H1 (cell line): ENCODE results near the gene GPR31. TPM values are rescaled to one million over a fixed set of nuclear protein-coding genes. Genes with fewer than 3 reads are reported as not detected.
"Not testable (repeated sequence)": the region's sequence is repeated elsewhere in the genome, so short reads cannot be mapped to it uniquely, and the experiment has no call there.

Source experiments
- CTCF ChIA-PET: fragments of 300-600 bp; sonication (Branson Sonifier 250); formaldehyde crosslinking; loops from one replicate; lab custom pipeline; 2021; ENCODE audit not compliant: partially characterized antibody; lab: Charles Lee
- POLR2A ChIA-PET: fragments of 300-600 bp; sonication (Branson Sonifier 250); formaldehyde crosslinking; loops from one replicate; lab custom pipeline; 2021; ENCODE audit warnings: inconsistent platforms; ENCODE audit not compliant: partially characterized antibody; lab: Charles Lee
- DNase-seq, 2 experiments: peaks; one replicate each; pipeline versions ENCODE4 v3.0.0 to v3.0.0-alpha.2; 2010 to 2022; ENCODE audit warnings: low spot score in 2 of 2, low read depth in 1 of 2, mixed read lengths in 1 of 2
- FAIRE-seq: peaks from 2 replicates; lab custom pipeline; 2011; peaks lifted over from hg19 to GRCh38; lab: Jason Lieb, UNC
- H2AFZ ChIP-seq: 2 replicates; pipeline ENCODE4 v1.8.1; 2012; ENCODE audit warnings: low read length, inconsistent platforms
- H2AK5ac ChIP-seq: 2 replicates; pipeline ENCODE4 v1.6.1; 2013; ENCODE audit warnings: low read depth, low read length
- H2BK120ac ChIP-seq: replicated peaks from 2 replicates; pipeline ENCODE3; 2013; ENCODE audit warnings: low read depth, low read length, inconsistent platforms
- H2BK12ac ChIP-seq: 2 replicates; pipeline ENCODE4 v1.6.1; 2013; ENCODE audit warnings: low read depth, low read length
- H2BK15ac ChIP-seq: 2 replicates; pipeline ENCODE4 v1.6.1; 2013; ENCODE audit warnings: low read length
- H2BK20ac ChIP-seq: 2 replicates; pipeline ENCODE4 v1.6.1; 2013; ENCODE audit warnings: low read length
- H2BK5ac ChIP-seq: 2 replicates; pipeline ENCODE4 v1.6.1; 2013; ENCODE audit warnings: low read depth, low read length
- H3K14ac ChIP-seq: 2 replicates; pipeline ENCODE4 v1.6.1; 2013; ENCODE audit warnings: inconsistent platforms; ENCODE audit not compliant: insufficient read length
- H3K18ac ChIP-seq: 2 replicates; pipeline ENCODE4 v1.6.1; 2013; ENCODE audit warnings: low read length; ENCODE audit errors: extremely low read depth
- H3K23ac ChIP-seq: 2 replicates; pipeline ENCODE4 v1.6.1; 2013; ENCODE audit warnings: inconsistent platforms; ENCODE audit not compliant: insufficient read length
- H3K23me2 ChIP-seq: 2 replicates; pipeline ENCODE4 v1.6.1; 2013; ENCODE audit warnings: low read depth, low read length
- H3K27ac ChIP-seq: 2 replicates; pipeline ENCODE4 v1.6.1; 2011; ENCODE audit warnings: low read depth, low read length, inconsistent platforms
- H3K27me3 ChIP-seq, 4 experiments: replicated peaks in 1 of 4; 1 replicate in 1 of 4; 2 replicates in 3 of 4; pipeline versions ENCODE4 v1.6.1 to v1.8.1; 2011 to 2013; ENCODE audit warnings: low read length in 3 of 4, mild to moderate bottlenecking in 3 of 4, inconsistent platforms in 2 of 4, mixed read lengths in 2 of 4, moderate library complexity in 1 of 4; ENCODE audit not compliant: control insufficient read depth in 3 of 4, insufficient read depth in 3 of 4; ENCODE audit errors: extremely low read depth in 1 of 4
- H3K36me3 ChIP-seq, 4 experiments: 2 replicates each; pipeline versions ENCODE4 v1.6.1 to v1.8.1; 2011 to 2013; ENCODE audit warnings: mild to moderate bottlenecking in 4 of 4, low read length in 3 of 4, moderate library complexity in 2 of 4, control low read depth in 1 of 4, inconsistent platforms in 1 of 4; ENCODE audit not compliant: insufficient read depth in 4 of 4, control insufficient read depth in 2 of 4
- H3K4ac ChIP-seq: replicated peaks from 2 replicates; pipeline ENCODE3; 2013; ENCODE audit warnings: low read length, low read depth, mixed read lengths, inconsistent platforms; ENCODE audit not compliant: insufficient read length
- H3K4me1 ChIP-seq, 4 experiments: replicated peaks in 1 of 4; 1 replicate in 1 of 4; 2 replicates in 3 of 4; pipeline versions ENCODE4 v1.6.1 to v1.8.1; 2011 to 2013; ENCODE audit warnings: low read length in 3 of 4, inconsistent platforms in 2 of 4, mixed read lengths in 1 of 4; ENCODE audit not compliant: insufficient read depth in 4 of 4, control insufficient read depth in 3 of 4
- H3K4me2 ChIP-seq, 2 experiments: 2 replicates each; pipeline versions ENCODE4 v1.6.1 to v1.8.1; 2011 to 2013; ENCODE audit warnings: low read depth in 2 of 2, low read length in 2 of 2, control low read depth in 1 of 2, inconsistent platforms in 1 of 2, mild to moderate bottlenecking in 1 of 2; ENCODE audit not compliant: insufficient read depth in 1 of 2
- H3K4me3 ChIP-seq, 4 experiments: fragments of 200-600, 300-600 bp in 1 of 4; sonication (generic), shearing (Covaris generic), sonication (Bioruptor Twin) in 1 of 4; 2 replicates each; pipeline versions ENCODE4 v1.5.1 to v1.8.1; 2011 to 2016; ENCODE audit warnings: low read length in 4 of 4, low read depth in 3 of 4, control low read depth in 2 of 4, inconsistent platforms in 2 of 4, mild to moderate bottlenecking in 2 of 4, mixed read lengths in 1 of 4, moderate library complexity in 1 of 4; ENCODE audit not compliant: insufficient read depth in 2 of 4; ENCODE audit errors: extremely low read depth in 1 of 4
- H3K56ac ChIP-seq: replicated peaks from 2 replicates; pipeline ENCODE3; 2013; ENCODE audit warnings: low read depth, mild to moderate bottlenecking, mixed read lengths, low read length, inconsistent platforms; ENCODE audit not compliant: insufficient read length
- H3K79me1 ChIP-seq: 2 replicates; pipeline ENCODE4 v1.6.1; 2013; ENCODE audit warnings: low read depth, low read length, control low read depth
- H3K79me2 ChIP-seq, 2 experiments: 2 replicates each; pipeline versions ENCODE4 v1.6.1 to v1.8.1; 2012 to 2013; ENCODE audit warnings: low read length in 2 of 2, mild to moderate bottlenecking in 2 of 2, inconsistent platforms in 1 of 2; ENCODE audit not compliant: insufficient read depth in 2 of 2, control insufficient read depth in 1 of 2
- H3K9ac ChIP-seq, 4 experiments: replicated peaks in 1 of 4; 1 replicate in 1 of 4; 2 replicates in 3 of 4; pipeline versions ENCODE4 v1.6.1 to v1.8.1; 2011 to 2013; ENCODE audit warnings: low read depth in 3 of 4, low read length in 3 of 4, control low read depth in 2 of 4, mild to moderate bottlenecking in 2 of 4, moderate library complexity in 2 of 4, inconsistent platforms in 1 of 4; ENCODE audit errors: extremely low read depth in 1 of 4
- H3K9me3 ChIP-seq, 2 experiments: 2 replicates each; pipeline versions ENCODE4 v1.6.1 to v1.8.1; 2012 to 2013; ENCODE audit warnings: mild to moderate bottlenecking in 2 of 2, moderate library complexity in 2 of 2, control low read depth in 1 of 2, inconsistent platforms in 1 of 2, low read depth in 1 of 2, low read length in 1 of 2, mixed read lengths in 1 of 2; ENCODE audit not compliant: insufficient read depth in 2 of 2
- H4K20me1 ChIP-seq, 2 experiments: replicated peaks in 1 of 2; 2 replicates each; pipeline versions ENCODE3 to v1.8.1; 2011 to 2013; ENCODE audit warnings: inconsistent platforms in 2 of 2, low read length in 2 of 2, mild to moderate bottlenecking in 1 of 2; ENCODE audit not compliant: insufficient read depth in 2 of 2, control insufficient read depth in 1 of 2
- H4K5ac ChIP-seq: 2 replicates; pipeline ENCODE4 v1.6.1; 2013; ENCODE audit warnings: low read length, low read depth, mixed read lengths, inconsistent platforms; ENCODE audit not compliant: insufficient read length
- H4K8ac ChIP-seq: 2 replicates; pipeline ENCODE4 v1.8.0; 2013; ENCODE audit warnings: mild to moderate bottlenecking, moderate library complexity, low read length, inconsistent platforms; ENCODE audit not compliant: insufficient read depth; ENCODE audit errors: extremely low read depth
- H4K91ac ChIP-seq: replicated peaks from 2 replicates; pipeline ENCODE3; 2013; ENCODE audit warnings: low read length, mixed read lengths, inconsistent platforms; ENCODE audit not compliant: insufficient read length
- WGBS, 2 experiments: shearing (Covaris generic) in 1 of 2; methylation state at CpG; one replicate each; pipeline versions ENCODE4 v1.1.6 to v1.1.7; 2013 to 2015; ENCODE audit warnings: low lambda C conversion rate in 2 of 2, mixed read lengths in 2 of 2, inconsistent platforms in 1 of 2, low coverage in 1 of 2, missing lambda C conversion rate in 1 of 2; ENCODE audit not compliant: insufficient replicate concordance in 2 of 2, insufficient coverage in 1 of 2, insufficient read length in 1 of 2; ENCODE audit errors: extremely low coverage in 1 of 2, missing lambda C conversion rate in 1 of 2; 5-methylcytosine and 5-hydroxymethylcytosine counted together
- polyA plus RNA-seq, 7 experiments: library from polyadenylated mRNA; depleted of rRNA in 3 of 7; stranded (reverse) in 5 of 7; unstranded in 2 of 7; fragments of >200 nt in 5 of 7; fragments of 200-250 nt in 2 of 7; gene quantifications; 1 replicate in 5 of 7; 2 replicates in 1 of 7; 4 replicates in 1 of 7; pipeline versions ENCODE4 v1.2.1 to v1.2.3, GENCODE V29; 2011 to 2013; ENCODE audit warnings: missing spikeins in 2 of 7, mixed read lengths in 2 of 7
- total RNA-seq: library from RNA; stranded (reverse); fragmentation: NEBNext Ultra II Directional; extraction: Animal tissue kit (Norgen Biotek cat#: 25700); gene quantifications from 2 replicates; pipeline ENCODE4 v1.2.1, GENCODE V29; 2021

Gene GPR31
- total and polyA plus RNA-seq, 2 of the 8 experiments (the other 6 are each of a cell fraction or from before 2014, with no cell fraction given), result not detected

DNA sequence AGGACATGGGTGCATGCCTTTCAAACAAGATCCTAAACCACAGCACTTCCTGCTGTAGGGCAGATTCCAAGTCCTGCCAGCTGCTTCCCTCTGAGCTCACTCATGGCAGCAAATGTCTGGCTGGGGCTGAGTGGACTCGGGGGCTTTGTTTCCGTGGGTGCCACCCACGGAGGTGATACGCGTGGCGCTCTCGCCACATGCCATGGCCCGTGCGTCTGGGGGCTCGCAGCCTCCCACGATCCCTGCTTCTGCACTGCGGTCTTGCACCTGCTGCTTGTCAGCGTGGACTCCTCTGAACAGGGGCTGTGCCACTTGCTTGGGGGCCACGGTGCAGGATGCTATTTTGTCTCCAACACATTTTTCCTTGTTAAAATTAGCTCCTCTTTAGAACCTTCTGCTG is 19.5 kb upstream of the GPR31 start:
- H2BK12ac ChIP-seq, CTCF ChIA-PET, FAIRE-seq, H3K4ac ChIP-seq, H3K23me2 ChIP-seq, H3K9ac ChIP-seq, H2AK5ac ChIP-seq, H4K91ac ChIP-seq, H3K27ac ChIP-seq, H3K4me1 ChIP-seq, H2AFZ ChIP-seq, H3K4me2 ChIP-seq, H3K14ac ChIP-seq, H2BK15ac ChIP-seq, H3K18ac ChIP-seq, H3K56ac ChIP-seq, POLR2A ChIA-PET, H3K9me3 ChIP-seq, H2BK5ac ChIP-seq, H4K8ac ChIP-seq, H3K36me3 ChIP-seq, H4K5ac ChIP-seq, H3K4me3 ChIP-seq, H3K79me1 ChIP-seq, H3K23ac ChIP-seq, H3K79me2 ChIP-seq, H2BK120ac ChIP-seq, H2BK20ac ChIP-seq, H3K27me3 ChIP-seq, DNase-seq, H4K20me1 ChIP-seq: not testable (repeated sequence)
- WGBS, 2 experiments, result 96% methylated on average over 7 of the region's 14 CpGs; no CpG with 5 or more reads in 1 of the 2 experiments

DNA sequence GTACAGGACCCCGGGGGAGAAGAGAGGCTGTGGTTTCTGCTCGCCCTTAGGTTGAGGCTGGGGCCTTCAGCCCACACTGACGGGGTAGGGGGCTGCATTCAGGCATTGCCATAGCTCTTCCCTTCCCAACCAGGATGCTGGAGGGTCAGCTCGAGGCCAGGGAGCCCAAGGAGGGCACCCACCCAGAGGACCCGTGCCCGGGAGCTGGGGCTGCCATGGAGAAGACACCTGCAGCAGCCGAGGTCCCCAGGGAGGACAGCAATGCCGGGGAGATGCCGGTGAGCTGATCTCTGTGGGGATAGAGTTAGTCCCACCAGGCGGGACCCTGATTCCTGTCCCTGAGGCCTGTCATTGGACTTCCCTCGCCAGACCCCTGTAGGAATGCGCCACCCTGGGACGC is 14.2 kb upstream of the GPR31 start:
- H3K23ac ChIP-seq, H2BK5ac ChIP-seq, H2AFZ ChIP-seq, H4K5ac ChIP-seq, H3K27ac ChIP-seq, H3K18ac ChIP-seq, POLR2A ChIA-PET, H4K20me1 ChIP-seq, H3K4ac ChIP-seq, H2BK20ac ChIP-seq, H3K27me3 ChIP-seq, H2AK5ac ChIP-seq, H2BK15ac ChIP-seq, H3K9me3 ChIP-seq, H4K91ac ChIP-seq, H4K8ac ChIP-seq, H3K4me3 ChIP-seq, DNase-seq, FAIRE-seq, H2BK120ac ChIP-seq, H3K14ac ChIP-seq, H3K4me1 ChIP-seq, H3K36me3 ChIP-seq, H3K79me1 ChIP-seq, H3K79me2 ChIP-seq, CTCF ChIA-PET, H3K9ac ChIP-seq, H3K4me2 ChIP-seq, H3K56ac ChIP-seq, H3K23me2 ChIP-seq: not testable (repeated sequence)
- WGBS, 2 experiments, result 92% methylated on average over 10 of the region's 13 CpGs; no CpG with 5 or more reads in 1 of the 2 experiments
- H2BK12ac ChIP-seq, result 0 out of 2 replicates have a peak overlapping the region, but pooled peaks have one; percentile 39
